ENCODE results near the gene JAK1.

The JAK1 gene

GRCh38 chr1:64857347-64857746, 109.0 kb downstream of the JAK1 start:
- no peak for DNase-seq

GRCh38 chr1:64856553-64856952, 109.8 kb downstream of the JAK1 start:
- DNase-seq: no peak

- no peak for DNase-seq
Measured at GRCh38 chr1:64855557-64855956, 110.8 kb downstream of the JAK1 start.

DNA sequence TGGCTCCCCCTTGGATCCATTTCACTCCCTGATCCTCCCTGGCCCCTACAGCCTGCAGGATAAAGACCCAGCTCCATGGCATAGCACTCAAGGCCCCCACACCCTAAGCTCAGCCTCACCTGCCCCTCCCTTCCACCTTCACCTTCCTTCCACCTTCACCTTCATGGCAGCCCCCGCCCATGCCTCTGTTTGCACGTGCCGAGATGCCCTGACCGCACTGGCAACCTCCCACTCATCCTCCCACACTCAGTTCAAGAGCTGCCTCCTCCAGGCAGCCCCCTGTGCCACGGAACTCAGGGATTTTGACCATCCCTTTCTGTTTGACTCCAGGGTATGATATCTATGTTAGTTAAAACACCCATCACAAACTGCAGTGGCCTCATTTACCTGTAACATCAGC, 111.7 kb downstream of the JAK1 start:
- DNase-seq: no peak

- no peak for DNase-seq
Measured at GRCh38 chr1:64851664-64852063, 114.7 kb downstream of the JAK1 start.

GRCh38 chr1:64850846-64851245, 115.5 kb downstream of the JAK1 start:
- no peak for DNase-seq

DNA sequence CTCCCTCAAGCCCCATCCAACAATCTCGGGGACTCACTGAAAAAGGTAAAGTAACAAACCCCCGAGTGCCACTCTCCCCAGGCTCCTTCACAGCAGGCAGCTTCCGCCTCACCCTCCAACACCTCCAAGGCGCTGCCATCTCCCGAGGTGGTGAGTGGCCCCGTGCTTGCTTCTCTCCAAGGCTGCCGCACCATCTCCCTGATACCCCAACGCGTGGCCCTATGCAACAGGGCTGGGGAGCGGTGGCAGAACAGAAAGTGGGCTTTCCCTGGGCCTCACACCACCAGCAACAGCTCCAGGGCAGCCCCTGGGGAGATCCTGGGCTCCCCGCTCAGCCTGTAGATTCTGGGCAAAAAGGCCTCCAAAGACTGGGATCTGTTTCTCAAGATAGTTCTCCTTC, 116.4 kb downstream of the JAK1 start:
- no peak for DNase-seq

GRCh38 chr1:64848803-64849202, 117.5 kb downstream of the JAK1 start:
- no peak for DNase-seq

DNA sequence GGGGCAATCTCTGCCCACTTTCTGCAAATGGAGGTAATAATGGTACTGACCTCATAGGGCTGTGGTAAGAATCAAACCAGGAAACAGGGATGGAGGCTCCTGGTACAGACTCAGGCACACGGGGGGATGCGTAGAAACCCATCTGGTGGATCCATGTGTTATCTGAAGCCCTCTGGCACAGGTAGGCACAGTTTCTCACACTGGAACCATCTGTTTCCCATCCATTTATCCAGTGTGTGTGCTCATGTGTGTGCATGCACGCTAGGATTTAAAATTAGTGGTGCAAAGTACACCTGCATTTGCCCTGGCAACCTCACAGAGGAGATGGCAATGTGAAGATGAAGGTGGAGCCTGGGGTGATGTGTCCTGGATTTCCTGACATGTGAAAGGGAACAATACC, 118.2 kb downstream of the JAK1 start:
- no peak for DNase-seq

GRCh38 chr1:64847666-64848065, 118.7 kb downstream of the JAK1 start:
- no peak for DNase-seq

DNA sequence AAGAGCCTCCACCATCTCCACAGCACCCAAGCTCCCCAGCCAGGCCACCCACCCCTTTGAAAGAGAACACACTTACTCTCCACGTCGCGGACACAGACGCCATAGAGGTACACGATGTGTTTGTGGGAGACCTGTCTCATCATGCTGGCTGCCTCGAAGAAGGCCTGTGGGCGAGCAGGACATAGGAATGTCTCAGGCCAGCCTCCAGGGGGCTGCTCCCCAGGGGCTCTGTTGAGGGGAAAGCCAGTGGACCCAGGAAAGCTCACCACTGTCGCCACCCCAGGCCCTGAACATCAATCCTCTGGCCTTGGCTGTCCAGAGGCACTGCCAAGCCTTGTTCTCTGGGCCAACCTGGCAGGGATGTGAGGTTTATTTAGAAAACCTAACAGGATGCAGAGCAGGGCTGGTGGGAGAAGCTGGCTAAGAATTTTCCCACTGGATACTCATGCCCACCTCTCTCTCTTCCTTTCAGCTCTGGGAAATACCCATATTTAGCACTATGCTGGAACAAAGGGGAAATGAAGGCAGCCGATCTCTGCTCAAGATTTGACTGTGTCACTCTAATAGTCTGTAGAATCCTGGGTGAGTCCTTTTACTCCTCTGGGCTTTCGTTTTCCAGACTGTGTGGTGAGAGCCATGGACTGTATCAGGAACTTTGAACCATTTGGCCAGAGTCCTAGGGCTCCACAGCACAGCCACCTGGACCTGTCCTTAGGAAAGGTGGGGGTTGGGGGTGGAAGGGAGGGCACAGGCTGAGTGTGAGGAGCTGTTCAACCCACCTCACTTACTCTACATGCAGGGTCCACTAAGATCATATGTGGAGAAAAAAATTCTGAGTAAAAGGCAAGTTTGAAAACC, 119.5 kb downstream of the JAK1 start:
- no peak for DNase-seq

GRCh38 chr1:64845831-64846425, 120.4 kb downstream of the JAK1 start:
- DNase-seq: no peak

DNA sequence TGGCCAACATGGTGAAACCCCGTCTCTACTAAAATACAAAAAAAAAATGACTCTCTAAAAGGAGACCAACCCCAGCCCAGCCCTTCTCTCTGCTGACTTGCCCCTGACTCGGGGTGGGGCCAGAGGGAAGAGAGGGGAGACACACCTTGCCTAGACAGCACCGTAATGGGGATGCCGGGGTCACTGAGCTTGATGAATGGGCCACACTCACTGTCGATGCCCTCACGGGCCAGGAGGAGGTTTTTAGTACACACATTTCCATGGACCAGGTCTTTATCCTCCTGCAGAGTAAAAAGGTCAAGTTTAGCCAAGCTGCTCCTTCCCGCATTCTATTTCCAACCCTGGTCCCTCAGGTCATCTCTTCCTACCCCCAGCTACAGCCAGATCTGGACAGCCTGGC, 121.7 kb downstream of the JAK1 start:
- DNase-seq: no peak

DNA sequence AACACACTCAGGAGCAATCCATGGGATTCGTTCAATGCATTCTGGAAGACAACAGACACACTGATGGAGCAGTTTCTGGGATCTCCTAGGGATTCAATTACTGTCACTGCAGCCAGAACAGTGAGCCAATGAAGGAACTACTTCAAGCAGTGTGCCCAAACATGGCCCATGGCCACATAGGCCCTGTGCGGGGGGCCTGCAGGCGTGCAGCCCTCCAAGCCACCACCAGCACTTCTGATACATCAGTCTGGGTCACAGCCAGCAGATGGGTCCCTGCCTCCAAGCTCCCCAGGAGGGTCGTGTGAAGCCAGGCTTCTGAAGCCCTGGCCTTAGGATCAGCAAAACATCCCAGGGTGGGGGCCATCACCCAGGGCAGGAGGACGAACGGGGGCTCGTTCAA, 122.2 kb downstream of the JAK1 start:
- DNase-seq: no peak

GRCh38 chr1:64843675-64844074, 122.7 kb downstream of the JAK1 start:
- DNase-seq: no peak

- DNase-seq: no peak
Measured at GRCh38 chr1:64842224-64842623, 124.1 kb downstream of the JAK1 start.

DNA sequence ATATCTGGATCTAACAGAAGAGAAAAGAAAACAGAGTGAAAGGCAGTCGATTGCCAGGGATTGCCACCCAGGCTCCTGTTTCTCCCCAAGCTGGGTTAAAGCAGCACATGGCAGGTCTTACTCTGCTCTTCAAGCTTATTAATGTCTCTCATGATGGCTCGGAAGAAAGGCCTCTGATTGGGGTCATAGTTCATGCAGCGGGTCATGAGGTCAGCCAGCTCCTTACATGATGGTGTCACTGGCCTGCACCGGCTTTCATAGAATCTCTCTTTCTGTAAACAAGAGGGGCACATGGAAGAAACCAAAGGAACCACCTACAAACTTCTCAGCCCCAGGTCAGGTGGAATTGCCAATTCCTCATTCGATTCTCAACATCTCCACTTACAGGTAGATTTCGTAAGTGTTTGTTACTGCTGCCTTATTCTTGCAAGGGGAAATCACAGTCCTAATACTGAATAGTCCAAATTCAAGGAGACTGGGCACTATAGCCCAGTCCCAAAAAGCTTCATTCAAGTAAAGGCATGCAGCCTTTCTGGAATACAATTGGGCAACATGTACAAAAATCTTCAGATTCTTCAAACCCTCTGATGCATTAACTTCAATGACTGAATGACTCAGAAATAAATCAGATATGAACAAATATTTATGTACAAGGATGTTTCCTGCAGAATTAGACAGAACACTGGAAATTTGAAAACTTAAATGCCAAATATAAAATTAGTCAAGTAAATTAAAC, 124.9 kb downstream of the JAK1 start:
- no peak for DNase-seq

GRCh38 chr1:64839732-64840405, 126.5 kb downstream of the JAK1 start:
- no peak for DNase-seq

DNA sequence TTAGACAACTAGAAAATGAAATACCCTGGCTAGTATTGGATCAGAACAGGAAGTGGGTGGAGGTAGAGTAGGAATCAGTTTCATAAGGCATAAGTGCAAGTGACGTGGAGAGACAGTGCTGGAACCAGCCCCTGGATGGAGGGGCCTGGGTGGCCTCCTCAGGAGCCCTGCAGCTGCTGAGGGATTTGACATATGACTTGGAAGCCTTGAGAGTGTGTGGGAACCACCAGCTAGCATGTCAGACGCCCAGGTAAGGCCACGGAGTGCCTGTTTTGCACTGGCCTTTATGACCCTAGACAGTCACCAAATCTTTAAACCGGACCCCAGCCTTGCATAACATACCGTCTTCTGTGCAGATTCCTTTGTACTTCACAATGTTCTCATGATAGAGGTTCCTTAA, 127.1 kb downstream of the JAK1 start:
- no peak for DNase-seq

DNA sequence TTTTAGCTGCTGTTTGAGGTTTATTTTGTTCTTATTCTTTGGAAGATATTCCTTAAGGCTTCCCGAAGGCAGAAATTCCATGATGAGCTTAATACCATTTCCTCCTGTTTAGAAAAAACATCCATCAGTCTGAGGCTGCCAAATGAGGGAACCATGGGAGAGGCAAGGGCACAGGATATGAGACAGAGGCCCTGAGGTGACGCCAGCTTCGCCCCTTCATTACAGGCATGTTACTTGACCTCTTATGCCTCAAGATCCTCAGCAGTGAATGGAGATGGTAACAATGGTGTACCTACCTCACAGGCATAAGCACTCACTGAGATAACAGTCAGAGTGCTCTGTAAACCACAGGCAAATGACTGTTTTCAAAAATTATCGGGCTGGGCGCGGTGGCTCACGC, 127.9 kb downstream of the JAK1 start:
- DNase-seq: no peak

DNA sequence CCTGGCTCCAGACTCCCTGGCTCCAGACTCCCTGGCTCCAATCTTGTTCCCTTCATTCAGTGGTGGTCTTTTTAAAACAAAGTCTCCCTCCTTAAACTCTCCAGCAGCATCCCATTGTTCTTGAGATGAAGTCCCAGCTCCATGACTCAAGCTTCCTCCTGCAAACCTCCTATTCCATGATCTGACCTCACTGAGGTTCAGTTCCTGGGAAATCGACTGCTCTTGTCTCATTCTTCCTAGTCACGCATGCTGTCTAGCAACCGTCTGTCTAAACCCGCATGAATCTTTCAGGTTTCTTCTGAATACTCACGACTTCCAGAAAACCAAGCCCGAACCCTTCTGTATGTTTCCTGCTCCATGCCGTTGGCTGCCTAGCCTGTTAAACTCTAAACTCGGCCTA, 129.5 kb downstream of the JAK1 start:
- no peak for DNase-seq

DNA sequence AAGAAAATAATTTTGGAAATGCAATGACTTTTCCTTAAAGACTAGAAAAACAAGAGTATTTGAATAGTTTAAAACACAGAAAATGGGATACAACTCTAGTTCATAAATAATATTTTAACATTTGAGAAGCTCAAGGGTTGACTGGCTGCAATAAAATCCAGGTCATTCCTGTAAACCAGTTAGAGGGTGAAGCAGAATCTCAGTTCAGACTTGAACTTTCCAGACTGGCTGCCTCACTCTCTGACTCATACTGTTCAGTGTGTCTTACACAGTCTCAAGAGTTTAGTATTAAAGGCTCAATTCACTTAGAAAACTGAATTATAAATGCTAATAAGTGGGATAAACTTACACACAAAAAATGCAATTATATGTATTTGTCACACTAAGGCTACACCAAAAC, 131.6 kb downstream of the JAK1 start:
- DNase-seq: no peak

DNA sequence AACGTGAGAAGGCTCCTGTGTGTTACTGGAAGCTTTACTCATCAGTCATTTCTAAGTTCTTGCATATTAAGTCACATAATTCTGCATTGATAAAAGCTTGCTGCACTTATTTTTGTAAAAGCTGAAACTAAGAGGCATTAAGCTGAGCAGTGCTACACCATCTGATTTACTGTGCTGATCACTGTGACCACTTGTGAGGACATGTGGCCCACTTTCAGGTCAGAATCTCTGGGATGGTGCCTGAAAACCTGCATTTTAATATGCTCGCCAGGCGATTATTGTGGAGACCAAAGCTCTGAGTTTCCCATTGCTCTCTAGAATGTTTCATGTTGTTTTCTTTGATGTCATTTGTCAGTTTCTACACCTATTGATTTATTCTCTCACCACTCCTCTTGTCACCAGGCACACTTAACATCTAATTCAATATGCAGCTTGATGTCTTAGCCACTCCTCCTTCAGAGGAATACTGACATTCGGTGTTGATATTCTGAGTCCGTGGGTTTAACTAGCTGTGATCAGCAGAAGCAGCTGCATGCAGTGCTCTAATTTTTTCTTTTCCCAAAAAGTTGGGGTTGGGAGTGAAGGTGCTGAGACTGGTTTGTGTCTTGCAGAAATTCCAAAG, 136.2 kb downstream of the JAK1 start:
- DNase-seq: no peak
